GM12872 (cell line): ENCODE data around the gene DDX39B.

Experiments used
- TF ChIP-seq, protein P1 (sequence below): IDR thresholded peaks from 3 replicates; pipeline ENCODE4 v1.5.1; 2011; ENCODE audit warnings: low read depth, mild to moderate bottlenecking, low read length, moderate library complexity; ENCODE audit not compliant: insufficient read depth

The DDX39B gene

DNA sequence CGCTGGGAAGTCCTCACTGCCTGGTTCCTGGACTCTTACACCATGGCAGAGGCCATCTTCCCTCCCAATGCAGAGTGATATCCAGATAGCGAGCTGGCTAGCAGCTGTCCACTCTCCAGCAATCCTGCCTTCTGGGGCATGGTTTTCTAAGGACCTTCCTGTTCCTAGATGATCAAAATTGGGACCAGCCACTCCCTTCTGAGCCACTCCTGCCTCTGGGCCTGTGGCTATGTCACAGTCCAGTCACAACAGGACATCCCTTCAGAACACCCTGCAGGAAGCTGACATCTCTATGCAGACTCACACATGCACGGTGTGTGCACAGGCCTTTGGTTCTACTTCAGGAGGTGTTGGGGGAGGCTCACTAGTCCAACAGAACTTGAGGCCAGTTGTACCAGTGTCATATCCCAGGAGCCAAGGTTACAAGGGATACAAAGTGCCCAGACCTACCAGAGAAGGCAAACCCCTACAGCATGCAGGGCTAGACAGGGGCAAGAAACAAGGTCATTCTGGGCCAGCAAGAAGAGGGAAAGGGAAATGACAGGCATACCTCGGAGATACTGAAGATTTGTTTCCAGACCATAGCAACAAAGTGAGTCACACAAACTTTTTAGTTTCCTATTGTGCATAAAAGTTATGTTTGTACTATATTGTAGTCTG lies 15.7 kb downstream of the DDX39B start:
- TF ChIP-seq, protein P1, sequence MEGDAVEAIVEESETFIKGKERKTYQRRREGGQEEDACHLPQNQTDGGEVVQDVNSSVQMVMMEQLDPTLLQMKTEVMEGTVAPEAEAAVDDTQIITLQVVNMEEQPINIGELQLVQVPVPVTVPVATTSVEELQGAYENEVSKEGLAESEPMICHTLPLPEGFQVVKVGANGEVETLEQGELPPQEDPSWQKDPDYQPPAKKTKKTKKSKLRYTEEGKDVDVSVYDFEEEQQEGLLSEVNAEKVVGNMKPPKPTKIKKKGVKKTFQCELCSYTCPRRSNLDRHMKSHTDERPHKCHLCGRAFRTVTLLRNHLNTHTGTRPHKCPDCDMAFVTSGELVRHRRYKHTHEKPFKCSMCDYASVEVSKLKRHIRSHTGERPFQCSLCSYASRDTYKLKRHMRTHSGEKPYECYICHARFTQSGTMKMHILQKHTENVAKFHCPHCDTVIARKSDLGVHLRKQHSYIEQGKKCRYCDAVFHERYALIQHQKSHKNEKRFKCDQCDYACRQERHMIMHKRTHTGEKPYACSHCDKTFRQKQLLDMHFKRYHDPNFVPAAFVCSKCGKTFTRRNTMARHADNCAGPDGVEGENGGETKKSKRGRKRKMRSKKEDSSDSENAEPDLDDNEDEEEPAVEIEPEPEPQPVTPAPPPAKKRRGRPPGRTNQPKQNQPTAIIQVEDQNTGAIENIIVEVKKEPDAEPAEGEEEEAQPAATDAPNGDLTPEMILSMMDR: no peak

DNA sequence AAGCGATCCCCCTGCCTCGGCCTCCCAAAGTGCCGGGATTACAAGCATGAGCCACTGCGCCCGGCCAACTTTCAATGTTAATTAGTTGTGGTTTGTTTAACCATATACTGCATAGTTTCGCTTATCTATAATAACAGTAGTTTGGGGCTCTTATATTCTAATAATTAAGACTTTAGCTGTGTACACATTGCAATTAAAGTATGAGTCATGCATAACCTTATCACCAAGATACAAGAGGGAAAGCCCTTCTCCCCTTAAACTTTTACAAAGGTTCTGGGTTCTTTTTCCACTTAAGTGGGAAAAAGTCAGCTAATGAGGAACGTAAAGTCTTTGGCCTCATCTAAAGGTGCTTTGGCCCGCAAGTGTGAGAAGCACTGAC lies 16.3 kb downstream of the DDX39B start:
- TF ChIP-seq, protein P1: no peak

DNA sequence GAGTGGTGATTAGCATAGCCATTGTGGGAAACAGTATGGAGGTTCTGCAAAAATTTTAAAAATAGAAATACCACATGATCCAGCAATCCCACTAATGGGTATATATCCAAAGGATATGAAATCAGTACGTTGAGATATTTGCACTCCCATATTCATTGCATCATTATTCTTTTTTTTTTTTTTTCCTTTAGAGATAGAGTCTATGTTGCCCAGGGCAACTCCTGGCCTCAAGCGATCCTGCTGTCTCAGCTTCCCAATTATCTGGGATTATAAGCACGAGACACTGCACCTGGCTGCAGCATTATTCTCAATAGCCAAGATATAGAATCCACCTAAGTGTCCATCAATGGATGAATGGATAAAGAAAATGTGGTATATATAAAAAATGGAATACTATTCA lies 20.0 kb downstream of the DDX39B start:
- TF ChIP-seq, protein P1: no peak

DNA sequence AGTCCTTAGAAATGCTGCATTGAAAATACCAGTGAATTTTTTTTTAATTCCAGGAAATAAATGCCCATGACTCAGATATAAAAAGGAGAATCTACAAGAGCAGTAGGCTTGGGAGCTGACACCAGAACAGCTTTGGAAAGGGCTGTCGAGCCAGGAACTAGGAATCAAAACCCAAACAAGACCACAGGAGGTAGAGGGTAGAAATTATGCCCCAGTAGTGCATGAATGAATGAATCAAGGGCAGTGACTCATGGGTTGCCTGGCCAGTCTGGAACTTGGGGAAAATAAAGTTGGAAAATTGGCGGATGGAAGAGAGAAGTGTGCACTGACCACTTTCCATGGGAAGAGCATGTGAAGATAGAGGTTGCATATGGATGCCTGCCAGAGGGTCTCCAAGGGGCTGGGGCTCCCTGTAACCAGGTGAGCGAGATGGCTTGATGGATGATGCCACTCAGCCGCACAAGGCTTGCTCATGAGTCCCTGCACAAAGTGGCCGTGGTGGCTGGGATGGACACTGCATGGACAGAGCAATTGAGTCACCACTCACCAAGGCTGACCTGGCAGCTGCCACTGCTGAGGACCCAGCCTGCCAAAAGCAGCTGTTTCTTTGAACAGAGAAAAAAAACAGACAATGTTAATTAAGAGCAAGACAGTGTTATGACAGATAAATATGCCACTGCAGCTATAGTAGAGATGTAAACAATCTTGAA lies 28.2 kb downstream of the DDX39B start:
- TF ChIP-seq, protein P1: no peak

DNA sequence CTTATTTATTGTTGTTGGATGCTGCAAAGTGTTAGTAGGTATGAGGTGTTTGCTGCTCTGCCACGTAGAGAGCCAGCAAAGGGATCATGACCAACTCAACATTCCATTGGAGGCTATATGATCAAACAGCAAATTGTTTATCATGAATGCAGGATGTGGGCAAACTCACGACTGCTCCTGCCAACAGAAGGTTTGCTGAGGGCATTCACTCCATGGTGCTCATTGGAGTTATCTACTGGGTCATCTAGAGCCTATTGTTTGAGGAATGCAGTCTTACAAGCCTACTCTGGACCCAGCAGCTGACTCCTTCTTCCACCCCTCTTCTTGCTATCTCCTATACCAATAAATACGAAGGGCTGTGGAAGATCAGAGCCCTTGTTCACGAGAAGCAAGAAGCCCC lies 31.8 kb downstream of the DDX39B start:
- TF ChIP-seq, protein P1: no peak

DNA sequence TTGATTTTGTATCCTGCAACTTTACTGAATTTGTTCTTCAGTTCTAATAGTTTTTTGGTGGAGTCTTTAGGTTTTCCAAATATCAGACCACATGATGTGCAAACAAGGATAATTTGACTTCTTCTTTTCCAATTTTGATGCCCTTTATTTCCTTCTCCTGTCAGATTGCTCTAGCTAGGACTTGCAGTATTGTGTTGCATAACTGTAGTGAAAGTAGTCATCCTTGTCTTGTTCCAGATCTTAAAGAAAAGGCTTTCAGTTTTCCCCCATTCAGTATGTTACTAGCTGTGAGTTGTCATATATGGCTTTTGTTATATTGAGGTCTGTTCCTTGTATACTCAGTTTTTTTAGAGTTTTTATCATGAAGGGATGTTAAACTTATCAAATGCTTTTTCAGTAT lies 39.2 kb downstream of the DDX39B start:
- TF ChIP-seq, protein P1: no peak

DNA sequence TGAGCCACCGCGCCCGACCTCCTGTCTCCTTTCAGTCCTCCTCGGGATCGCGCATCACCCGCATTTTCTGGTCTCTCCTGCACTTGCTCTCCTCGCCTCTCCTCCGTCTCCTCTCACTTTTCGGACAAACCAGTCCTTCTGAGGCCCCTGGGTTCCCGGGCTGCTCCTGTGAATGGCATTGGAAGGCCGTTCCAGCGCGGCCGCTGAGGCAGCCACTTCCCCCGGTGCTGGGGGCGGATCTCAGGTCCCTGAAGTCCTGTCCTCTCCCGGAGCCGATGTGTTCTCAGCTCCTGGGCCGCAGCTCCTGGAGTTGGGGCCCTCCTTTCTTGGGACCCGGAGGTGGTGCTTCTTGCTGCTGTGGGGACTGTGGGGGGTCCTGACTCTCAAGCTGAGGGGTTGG lies 43.1 kb downstream of the DDX39B start:
- TF ChIP-seq, protein P1: no peak
